Measurements from ENCODE around the gene MGMT.

- TF ChIP-seq CTCF (IDR thresholded peaks at IDR 0.05) (no peak), POLR2A (IDR thresholded peaks at IDR 0.05) (no peak), POLR2AphosphoS5 (IDR thresholded peaks at IDR 0.05) (no peak)
These were observed 239.5 kb downstream of the MGMT start for GRCh38 chr10:129706523-129706922.
